Measurements from ENCODE around the gene RAB6B. TPM values are rescaled to one million over a fixed set of nuclear protein-coding genes. Genes with fewer than 3 reads are reported as not detected.

Gene RAB6B
- total RNA-seq, 3 donors from 2014 or later: 0.15 to 0.63 (median 0.26) TPM

DNA sequence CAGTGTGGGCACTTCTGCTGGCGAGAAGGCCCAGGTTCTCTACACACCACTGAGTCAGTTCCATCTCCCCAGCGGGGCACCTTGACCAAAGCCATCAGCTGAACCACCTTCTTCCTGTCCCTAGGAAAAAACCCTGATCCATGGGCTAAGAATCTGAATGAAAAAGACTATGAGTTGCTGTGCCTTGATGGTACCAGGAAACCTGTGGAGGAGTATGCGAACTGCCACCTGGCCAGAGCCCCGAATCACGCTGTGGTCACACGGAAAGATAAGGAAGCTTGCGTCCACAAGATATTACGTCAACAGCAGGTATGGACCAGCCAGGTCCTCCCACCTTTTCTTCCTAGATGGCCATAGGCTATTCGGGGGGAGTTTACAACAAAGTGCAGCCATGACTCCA lies 120.4 kb downstream of the RAB6B start:
- DNase-seq (no peak), ATAC-seq (no peak)
- Mint-ChIP-seq H3K9me3 (no peaks in the 10 kb centered on the region), H3K36me3 (ENCODE audit: insufficient read depth) (no peaks in the 10 kb centered on the region), H3K4me3 (no peak overlapping the region), H3K4me1 (ENCODE audit: low read depth) (no peaks in the 10 kb centered on the region), H3K27me3 (ENCODE audit: low read depth) (peaks cover 23% of the 10 kb centered on the region)

Other genes starting within 250 kb of the RAB6B start
- 10 to 100 TPM; 61.0 to 65.9 (median 61.5) TPM for gene TOPBP1, start 233.9 kb downstream of the RAB6B start, total RNA-seq
- 1 to 10 TPM; 3.7 to 8.2 (median 7.9) TPM for gene TF, start 149.5 kb downstream of the RAB6B start, total RNA-seq
- 100 to 1,000 TPM; 156 to 169 (median 166) TPM for gene SRPRB, start 90.1 kb downstream of the RAB6B start, total RNA-seq
- gene SLCO2A1, start 134.0 kb upstream of the RAB6B start, total RNA-seq: under 1 TPM in 2 of 3 donors, not detected in 1; 0.08 to 0.15 TPM

All from activated T-cell treated with anti-CD3 and anti-CD28 coated beads, Interleukin-2, amount 50 U/mL, for 4 hours (primary cell).